CD14-positive monocyte (primary cell): ENCODE measurements around the gene EGFLAM. TPM values are rescaled to one million over a fixed set of nuclear protein-coding genes. Genes with fewer than 3 reads are reported as not detected.

ENCODE experiments used
- DNase-seq, 3 donors: peaks; one replicate each; pipeline ENCODE4 v3.0.0-alpha.2; 2011 to 2022
- H2AFZ ChIP-seq: 2 replicates; pipeline ENCODE4 v1.6.0; 2012; ENCODE audit warnings: mild to moderate bottlenecking, low read depth, low read length, inconsistent platforms; ENCODE audit not compliant: insufficient read depth, poor library complexity, severe bottlenecking
- H3K27ac ChIP-seq, 2 donors: 1 replicate in 1 of 2; 2 replicates in 1 of 2; pipeline ENCODE4 v1.5.1; 2012 to 2013; ENCODE audit warnings: low read length in 2 of 2, control low read depth in 1 of 2, inconsistent platforms in 1 of 2, low read depth in 1 of 2, mild to moderate bottlenecking in 1 of 2
- H3K27me3 ChIP-seq, 2 donors: one replicate each; pipeline versions ENCODE4 v1.6.0 to v1.6.1; 2011 to 2013; ENCODE audit warnings: low read length in 2 of 2; ENCODE audit not compliant: control insufficient read depth in 2 of 2, insufficient read depth in 2 of 2
- H3K36me3 ChIP-seq, 2 donors: replicated peaks in 1 of 2; 1 replicate in 1 of 2; 2 replicates in 1 of 2; pipeline versions ENCODE4 v1.5.1 to v1.6.1; 2012 to 2013; ENCODE audit warnings: low read length in 2 of 2, control low read depth in 1 of 2, inconsistent platforms in 1 of 2, mild to moderate bottlenecking in 1 of 2; ENCODE audit not compliant: insufficient read depth in 2 of 2, control insufficient read depth in 1 of 2
- H3K4me1 ChIP-seq, 2 donors: 1 replicate in 1 of 2; 2 replicates in 1 of 2; pipeline versions ENCODE4 v1.5.1 to v1.6.1; 2012 to 2013; ENCODE audit warnings: low read length in 2 of 2, control low read depth in 1 of 2, inconsistent platforms in 1 of 2, mild to moderate bottlenecking in 1 of 2, moderate library complexity in 1 of 2; ENCODE audit not compliant: insufficient read depth in 2 of 2, control insufficient read depth in 1 of 2
- H3K4me2 ChIP-seq: replicated peaks from 2 replicates; pipeline ENCODE3; 2012; ENCODE audit warnings: low read length, moderate library complexity, mild to moderate bottlenecking; ENCODE audit not compliant: poor library complexity, severe bottlenecking; ENCODE audit errors: extremely low read depth
- H3K4me3 ChIP-seq, 3 experiments: fragments of 200-600 bp in 1 of 3; sonication (generic) in 1 of 3; replicated peaks in 1 of 3; 1 replicate in 2 of 3; 2 replicates in 1 of 3; pipeline ENCODE4 v1.5.1; 2011 to 2013; ENCODE audit warnings: low read length in 3 of 3, mild to moderate bottlenecking in 3 of 3, control low read depth in 2 of 3, low read depth in 2 of 3, inconsistent platforms in 1 of 3, moderate library complexity in 1 of 3
- H3K79me2 ChIP-seq: 2 replicates; pipeline ENCODE4 v1.6.0; 2012; ENCODE audit warnings: mild to moderate bottlenecking, control low read depth, inconsistent platforms, low read length, moderate library complexity; ENCODE audit not compliant: insufficient read depth
- H3K9ac ChIP-seq: 2 replicates; pipeline ENCODE4 v1.6.0; 2017; ENCODE audit warnings: low read length, mild to moderate bottlenecking; ENCODE audit not compliant: insufficient read depth, poor library complexity, severe bottlenecking
- H3K9me3 ChIP-seq, 2 donors: replicated peaks in 1 of 2; 1 replicate in 1 of 2; 2 replicates in 1 of 2; pipeline versions ENCODE4 v1.5.1 to v1.6.1; 2012 to 2013; ENCODE audit warnings: low read length in 2 of 2, control low read depth in 1 of 2; ENCODE audit not compliant: control insufficient read depth in 1 of 2, insufficient read depth in 1 of 2
- H4K20me1 ChIP-seq: 2 replicates; pipeline ENCODE4 v1.6.0; 2012; ENCODE audit warnings: mild to moderate bottlenecking, low read length, control low read depth, moderate library complexity; ENCODE audit not compliant: insufficient read depth
- H3K27ac Mint-ChIP-seq, 7 donors: one replicate each; pipeline ENCODE4 v1.8.0; 2020; ENCODE audit warnings: mild to moderate bottlenecking in 7 of 7, mixed read lengths in 7 of 7, moderate library complexity in 6 of 7, inconsistent platforms in 2 of 7
- H3K27me3 Mint-ChIP-seq, 3 donors: one replicate each; pipeline ENCODE4 v1.8.0; 2021 to 2022; ENCODE audit warnings: low read depth in 3 of 3, mild to moderate bottlenecking in 3 of 3, mixed read lengths in 3 of 3, moderate library complexity in 3 of 3, inconsistent platforms in 1 of 3
- H3K36me3 Mint-ChIP-seq, 2 donors: one replicate each; pipeline ENCODE4 v1.8.0; 2020; ENCODE audit warnings: mixed read lengths in 2 of 2, inconsistent platforms in 1 of 2, mild to moderate bottlenecking in 1 of 2
- H3K4me1 Mint-ChIP-seq: one replicate; pipeline ENCODE4 v1.8.0; 2020; ENCODE audit warnings: mild to moderate bottlenecking, mixed read lengths
- H3K4me3 Mint-ChIP-seq, 2 donors: one replicate each; pipeline ENCODE4 v1.8.0; 2020; ENCODE audit warnings: mild to moderate bottlenecking in 2 of 2, mixed read lengths in 2 of 2, moderate library complexity in 1 of 2
- H3K9me3 Mint-ChIP-seq, 7 donors: one replicate each; pipeline ENCODE4 v1.8.0; 2020 to 2022; ENCODE audit warnings: mixed read lengths in 7 of 7, mild to moderate bottlenecking in 6 of 7, moderate library complexity in 6 of 7, inconsistent platforms in 2 of 7
- WGBS: methylation state at CpG from one replicate; pipeline ENCODE4 v1.1.5; 2013; ENCODE audit warnings: missing lambda C conversion rate; ENCODE audit not compliant: insufficient coverage; 5-methylcytosine and 5-hydroxymethylcytosine counted together
- intact Hi-C, 2 donors: fragments of 100-400 bp; cut with micrococcal nuclease; formaldehyde crosslinking; loops; one replicate each; pipeline versions ENCODE4 v1.15.0 to v1.15.1; 2023
- polyA plus RNA-seq, 3 donors: library from polyadenylated mRNA; depleted of rRNA in 1 of 3; unstranded in 2 of 3; stranded (reverse) in 1 of 3; fragments of 300-500 nt in 2 of 3; fragments of >200 nt in 1 of 3; fragmentation: Illumina TruSeq in 2 of 3; gene quantifications; 1 replicate in 2 of 3; 2 replicates in 1 of 3; pipeline ENCODE4 v1.2.3, GENCODE V29; 2012 to 2021
- TF ChIP-seq, protein P1 (sequence below): fragments of 200-600 bp; IDR thresholded peaks from one replicate; pipeline ENCODE4 v1.8.0; 2022; ENCODE audit warnings: antibody characterized with exemption, mild to moderate bottlenecking

EGFLAM gene
- polyA plus RNA-seq, 3 donors = not detected

DNA sequence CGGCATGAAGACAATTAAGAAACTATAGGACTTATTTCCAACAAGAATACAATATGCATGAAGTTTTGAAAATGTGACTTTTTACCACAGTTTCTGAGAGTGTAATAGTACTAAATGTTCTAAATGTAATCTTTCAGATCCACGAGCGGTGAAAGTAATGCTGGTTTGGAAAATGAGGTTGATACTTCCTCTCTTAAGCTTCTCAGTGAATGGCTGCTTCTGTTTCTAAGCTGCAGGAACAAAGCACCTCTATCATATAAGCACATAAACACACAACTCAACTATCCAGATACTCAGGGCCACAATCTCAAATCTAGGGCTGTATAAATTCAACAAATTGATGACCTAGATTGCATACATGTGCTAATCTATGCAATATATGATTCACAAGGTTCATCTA, 219.8 kb downstream of the EGFLAM start:
- Mint-ChIP-seq H3K27ac (no peak overlapping the region), H3K27me3 (peaks cover 64 to 86% (median 66%) of the 10 kb centered on the region in 3 donors), H3K36me3 (no peaks in the 10 kb centered on the region), H3K4me1 (no peaks in the 10 kb centered on the region), H3K4me3 (peak overlapping the region in 1 of 2 donors; percentile 28), H3K9me3 (peaks cover 0 to 3% (median 0%) of the 10 kb centered on the region in 7 donors)
- Histone ChIP-seq H3K27me3 (peaks cover 93 to 95% of the 10 kb centered on the region in 2 donors), H3K27ac (no peak overlapping the region), H3K9ac (no peak overlapping the region), H3K36me3 (no peaks in the 10 kb centered on the region), H3K9me3 (no peaks in the 10 kb centered on the region), H3K4me2 (no peak overlapping the region), H4K20me1 (no peaks in the 10 kb centered on the region), H3K4me3 (no peak overlapping the region), H3K4me1 (no peaks in the 10 kb centered on the region), H3K79me2 (no peaks in the 10 kb centered on the region), H2AFZ (no peak overlapping the region)
- TF ChIP-seq, protein P1, sequence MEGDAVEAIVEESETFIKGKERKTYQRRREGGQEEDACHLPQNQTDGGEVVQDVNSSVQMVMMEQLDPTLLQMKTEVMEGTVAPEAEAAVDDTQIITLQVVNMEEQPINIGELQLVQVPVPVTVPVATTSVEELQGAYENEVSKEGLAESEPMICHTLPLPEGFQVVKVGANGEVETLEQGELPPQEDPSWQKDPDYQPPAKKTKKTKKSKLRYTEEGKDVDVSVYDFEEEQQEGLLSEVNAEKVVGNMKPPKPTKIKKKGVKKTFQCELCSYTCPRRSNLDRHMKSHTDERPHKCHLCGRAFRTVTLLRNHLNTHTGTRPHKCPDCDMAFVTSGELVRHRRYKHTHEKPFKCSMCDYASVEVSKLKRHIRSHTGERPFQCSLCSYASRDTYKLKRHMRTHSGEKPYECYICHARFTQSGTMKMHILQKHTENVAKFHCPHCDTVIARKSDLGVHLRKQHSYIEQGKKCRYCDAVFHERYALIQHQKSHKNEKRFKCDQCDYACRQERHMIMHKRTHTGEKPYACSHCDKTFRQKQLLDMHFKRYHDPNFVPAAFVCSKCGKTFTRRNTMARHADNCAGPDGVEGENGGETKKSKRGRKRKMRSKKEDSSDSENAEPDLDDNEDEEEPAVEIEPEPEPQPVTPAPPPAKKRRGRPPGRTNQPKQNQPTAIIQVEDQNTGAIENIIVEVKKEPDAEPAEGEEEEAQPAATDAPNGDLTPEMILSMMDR = no peak
- no peak for DNase-seq
- intact Hi-C loops = no loop called here
- WGBS = no CpG with 5 or more reads among the region's 3 CpGs

DNA sequence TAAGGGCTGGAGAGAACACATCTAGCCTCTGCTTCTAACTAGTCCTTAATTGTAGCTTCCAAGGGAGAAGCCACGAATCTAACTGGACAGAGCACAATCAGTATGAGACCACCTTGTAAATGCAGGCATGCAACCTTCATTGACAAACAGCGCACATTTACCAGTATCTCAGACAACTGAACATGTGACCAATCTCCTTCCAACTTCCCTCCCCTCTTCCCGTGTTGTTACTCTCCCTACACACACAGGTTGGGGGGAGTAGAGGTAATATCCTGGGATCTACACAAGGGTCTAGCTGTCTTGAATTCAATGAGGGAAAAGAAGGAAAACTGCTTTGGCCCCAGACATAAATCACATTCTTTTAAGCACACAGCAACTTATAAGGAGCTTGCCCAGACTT, 220.5 kb downstream of the EGFLAM start:
- peaks cover 61 to 85% (median 64%) of the 10 kb centered on the region in 3 donors for H3K27me3 Mint-ChIP-seq

More for the DNA sequence above, 220.5 kb downstream of the EGFLAM start:
- Histone ChIP-seq H3K4me1 (no peaks in the 10 kb centered on the region), H3K4me3 (no peak overlapping the region), H3K4me2 (no peak overlapping the region), H2AFZ (no peak overlapping the region), H3K9me3 (no peaks in the 10 kb centered on the region), H3K27me3 (peaks cover 90 to 94% of the 10 kb centered on the region in 2 donors), H3K36me3 (no peaks in the 10 kb centered on the region), H4K20me1 (no peaks in the 10 kb centered on the region), H3K79me2 (no peaks in the 10 kb centered on the region), H3K9ac (no peak overlapping the region), H3K27ac (no peak overlapping the region)
- H3K4me3 Mint-ChIP-seq = no peak overlapping the region
- intact Hi-C loops = no loop called here
- no peaks in the 10 kb centered on the region for H3K36me3 Mint-ChIP-seq
- no peak overlapping the region for H3K27ac Mint-ChIP-seq
- TF ChIP-seq, protein P1 = no peak
- H3K4me1 Mint-ChIP-seq = no peaks in the 10 kb centered on the region
- peaks cover 0 to 3% (median 0%) of the 10 kb centered on the region in 7 donors for H3K9me3 Mint-ChIP-seq
- WGBS = 75% methylated on average over 1 of the region's 3 CpGs
- DNase-seq = no peak
